Coronary artery (tissue), 2 donors: ENCODE data around the gene SART3.

Experiments used
- DNase-seq: peaks from one replicate; pipeline ENCODE4 v3.0.0-alpha.2; 2017; ENCODE audit warnings: low spot score
- H3K27ac ChIP-seq, 2 donors: fragments of 200-600 bp; sonication (generic); one replicate each; pipeline ENCODE4 v1.5.1; 2016 to 2019
- H3K4me3 ChIP-seq: fragments of 200-600 bp; sonication (generic); 2 replicates; pipeline ENCODE4 v1.5.1; 2016; ENCODE audit warnings: mild to moderate bottlenecking, moderate library complexity
- CTCF ChIP-seq: fragments of 200-600 bp; sonication (generic); IDR thresholded peaks from one replicate; pipeline ENCODE4 v1.5.1; 2019; ENCODE audit warnings: antibody characterized with exemption

Gene SART3

DNA sequence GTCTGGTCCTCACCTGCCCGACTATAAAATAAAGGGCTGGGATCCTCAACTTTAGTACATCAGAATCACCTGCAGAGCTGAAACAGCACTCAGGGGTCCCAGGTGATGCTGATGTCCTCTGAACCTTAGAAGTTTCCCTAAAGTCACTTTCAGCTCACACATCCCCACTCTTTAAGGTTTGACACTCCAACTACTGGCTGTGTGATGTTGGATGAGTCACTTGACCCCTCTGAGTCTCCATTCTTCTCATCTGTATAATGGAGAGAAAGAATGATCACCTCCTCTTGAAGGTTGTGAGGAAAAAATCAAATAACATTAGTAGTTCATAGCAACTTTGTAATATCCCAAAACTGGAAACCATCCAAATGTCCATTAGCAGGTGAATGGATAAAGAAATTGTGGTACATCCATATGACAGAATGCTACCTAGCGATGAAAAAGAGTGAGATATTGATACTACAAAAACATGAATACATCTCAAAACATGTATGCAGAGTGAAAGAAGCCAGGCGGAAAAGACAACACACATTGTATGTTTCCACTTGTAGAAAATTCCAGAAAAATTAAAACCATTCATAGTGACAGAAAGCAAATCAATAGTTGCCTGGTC, 23.6 kb upstream of the SART3 start:
- Histone ChIP-seq H3K27ac (no peak overlapping the region), H3K4me3 (no peak overlapping the region)
- no peak for TF ChIP-seq CTCF
- no peak for DNase-seq

- DNase-seq = no peak
- H3K4me3 ChIP-seq = no peak overlapping the region
- TF ChIP-seq CTCF = no peak
- no peak overlapping the region for H3K27ac ChIP-seq
Observed at GRCh38 chr12:108583991-108584390, 23.0 kb upstream of the SART3 start.

- no peak overlapping the region for H3K27ac ChIP-seq
- no peak for DNase-seq
Observed at GRCh38 chr12:108582978-108583770, 22.2 kb upstream of the SART3 start.

GRCh38 chr12:108582509-108582908, 21.5 kb upstream of the SART3 start:
- no peak overlapping the region for H3K27ac ChIP-seq

More at GRCh38 chr12:108582978-108583770, 22.2 kb upstream of the SART3 start:
- no peak for TF ChIP-seq CTCF
- H3K4me3 ChIP-seq = no peak overlapping the region

DNA sequence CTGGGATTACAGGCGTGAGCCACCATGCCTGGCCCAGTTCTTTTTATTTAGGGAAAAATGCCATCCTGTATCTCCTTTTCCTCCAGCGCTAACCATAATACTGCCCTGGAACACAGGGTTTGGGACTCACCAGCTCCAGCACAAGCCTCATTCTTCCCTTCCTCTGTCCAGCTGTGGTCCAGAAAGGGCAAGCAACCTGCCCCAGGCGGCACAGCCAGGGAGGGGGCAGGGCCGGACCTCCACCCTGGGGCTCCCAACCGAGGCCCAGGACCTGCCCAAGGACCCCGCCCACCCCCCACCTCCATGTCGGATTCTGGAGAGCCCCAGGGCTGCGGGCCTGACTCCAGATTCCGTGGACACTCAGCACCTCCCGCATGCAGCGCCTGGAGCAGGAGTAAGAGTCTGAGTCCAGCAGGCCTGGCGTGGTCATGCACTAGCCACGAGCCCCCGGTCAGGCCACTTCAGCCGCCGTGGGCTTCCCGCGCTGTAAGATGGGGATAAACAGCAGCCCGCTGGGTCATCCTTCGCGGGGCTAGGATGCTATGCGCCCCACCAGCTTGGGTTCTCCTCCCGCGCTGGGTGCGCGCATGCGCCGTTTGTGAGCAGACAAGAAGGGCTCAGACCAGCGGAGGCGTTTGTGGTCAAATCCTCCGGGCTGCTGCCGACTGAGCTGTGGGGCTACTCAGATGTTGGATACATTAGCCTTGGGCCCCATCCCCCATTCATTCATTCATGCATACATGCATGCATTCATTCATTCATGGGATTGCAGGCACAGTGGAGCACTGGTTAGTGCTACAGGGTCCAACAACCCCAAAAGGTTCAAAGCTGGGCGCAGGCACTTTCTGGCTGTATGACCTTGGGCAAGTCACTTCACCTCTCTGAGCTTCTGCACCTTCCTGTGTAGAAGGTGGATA, 20.6 kb upstream of the SART3 start:
- Histone ChIP-seq H3K27ac (no peak overlapping the region), H3K4me3 (no peak overlapping the region)
- no peak for TF ChIP-seq CTCF
- DNase-seq = no peak

More at GRCh38 chr12:108582509-108582908, 21.5 kb upstream of the SART3 start:
- no peak for TF ChIP-seq CTCF
- no peak overlapping the region for H3K4me3 ChIP-seq
- DNase-seq = no peak

GRCh38 chr12:108580531-108580930, 19.6 kb upstream of the SART3 start:
- Histone ChIP-seq H3K27ac (no peak overlapping the region), H3K4me3 (no peak overlapping the region)
- no peak for DNase-seq
- no peak for TF ChIP-seq CTCF
